Left colon (tissue), 2 donors: ENCODE results near the gene DOK3. TPM values are rescaled to one million over a fixed set of nuclear protein-coding genes. Genes with fewer than 3 reads are reported as not detected.

ENCODE experiments used
- ATAC-seq: fragments of 200-7000 bp; cut with Tn5 transposase; one replicate; pipeline ENCODE4 v1.9.1; 2020; ENCODE audit warnings: mild to moderate bottlenecking, moderate library complexity
- DNase-seq, 2 donors: peaks; one replicate each; pipeline ENCODE4 v3.0.0-alpha.2; 2020
- intact Hi-C, 2 donors: fragments of 100-400 bp; cut with DNase I in 1 of 2; cut with micrococcal nuclease in 1 of 2; formaldehyde crosslinking; loops; one replicate each; pipeline versions ENCODE4 v1.11.2 to v1.14.0; 2022; cut with DNase I, micrococcal nuclease
- long read RNA-seq: library from polyadenylated mRNA; unstranded; transcript quantifications from one replicate; pipeline ENCODE4 v2.0.0, GENCODE V29; 2021
- total RNA-seq, 2 donors: library from RNA; stranded (reverse); fragmentation: NEBNext Ultra II Directional; extraction: Animal tissue kit (Norgen Biotek cat#: 25700); gene quantifications; one replicate each; pipeline ENCODE4 v1.2.1, GENCODE V29; 2021
- donor health status: DM: no; HTN: no; CAD: no.
- donor health status: DM: yes; HTN: yes; CAD: no.

The DOK3 gene, protein sequence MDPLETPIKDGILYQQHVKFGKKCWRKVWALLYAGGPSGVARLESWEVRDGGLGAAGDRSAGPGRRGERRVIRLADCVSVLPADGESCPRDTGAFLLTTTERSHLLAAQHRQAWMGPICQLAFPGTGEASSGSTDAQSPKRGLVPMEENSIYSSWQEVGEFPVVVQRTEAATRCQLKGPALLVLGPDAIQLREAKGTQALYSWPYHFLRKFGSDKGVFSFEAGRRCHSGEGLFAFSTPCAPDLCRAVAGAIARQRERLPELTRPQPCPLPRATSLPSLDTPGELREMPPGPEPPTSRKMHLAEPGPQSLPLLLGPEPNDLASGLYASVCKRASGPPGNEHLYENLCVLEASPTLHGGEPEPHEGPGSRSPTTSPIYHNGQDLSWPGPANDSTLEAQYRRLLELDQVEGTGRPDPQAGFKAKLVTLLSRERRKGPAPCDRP
- 1 to 10 TPM; 4.1 to 8.9 TPM for total RNA-seq
- long read RNA-seq, partial matches to known transcripts: 1 of 2 reads
- long read RNA-seq, other reads (novel, unspliced or antisense): 0 of 2 reads

DNA sequence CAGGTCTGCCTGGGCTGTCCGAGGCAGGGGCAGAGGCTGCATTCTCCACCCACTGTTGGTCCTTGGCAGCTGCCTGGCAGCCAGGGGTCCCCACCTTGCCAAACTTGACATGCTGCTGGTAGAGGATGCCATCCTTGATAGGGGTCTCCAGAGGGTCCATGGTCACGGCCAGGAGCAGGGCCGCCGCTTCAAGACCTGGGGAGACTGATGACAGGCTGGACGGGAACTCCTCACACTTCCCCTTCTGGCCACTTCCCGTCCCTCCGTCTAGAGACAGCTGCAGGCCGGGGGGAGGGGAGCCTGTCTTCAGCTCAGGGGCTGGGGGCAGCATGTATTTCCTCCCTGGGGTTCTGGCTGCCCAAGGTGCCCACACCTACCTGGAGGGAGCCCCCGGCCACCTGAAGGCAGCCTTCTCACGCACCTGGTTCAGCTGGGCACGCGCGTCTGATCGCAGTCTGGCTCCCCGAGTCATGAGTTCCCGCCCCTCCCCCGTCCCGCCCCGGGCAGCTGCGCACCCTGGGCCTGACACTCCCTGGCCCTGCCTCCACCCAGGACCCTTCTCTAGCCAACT, at the start of gene DOK3:
TSS of gene DOK3 (minus strand) at position 446 of the 571 bp plus-strand sequence. CDS start at position 160, 286 bp downstream.
- intact Hi-C loops: no loop called here
- peak in 1 of 2 donors; percentile 75 for DNase-seq
- peak; percentile 62 for ATAC-seq

- DNase-seq (no peak), ATAC-seq (no peak)
- intact Hi-C loops: no loop called here
Measured at GRCh38 chr5:177557796-177558195, 48.2 kb upstream of the DOK3 start.

DNA sequence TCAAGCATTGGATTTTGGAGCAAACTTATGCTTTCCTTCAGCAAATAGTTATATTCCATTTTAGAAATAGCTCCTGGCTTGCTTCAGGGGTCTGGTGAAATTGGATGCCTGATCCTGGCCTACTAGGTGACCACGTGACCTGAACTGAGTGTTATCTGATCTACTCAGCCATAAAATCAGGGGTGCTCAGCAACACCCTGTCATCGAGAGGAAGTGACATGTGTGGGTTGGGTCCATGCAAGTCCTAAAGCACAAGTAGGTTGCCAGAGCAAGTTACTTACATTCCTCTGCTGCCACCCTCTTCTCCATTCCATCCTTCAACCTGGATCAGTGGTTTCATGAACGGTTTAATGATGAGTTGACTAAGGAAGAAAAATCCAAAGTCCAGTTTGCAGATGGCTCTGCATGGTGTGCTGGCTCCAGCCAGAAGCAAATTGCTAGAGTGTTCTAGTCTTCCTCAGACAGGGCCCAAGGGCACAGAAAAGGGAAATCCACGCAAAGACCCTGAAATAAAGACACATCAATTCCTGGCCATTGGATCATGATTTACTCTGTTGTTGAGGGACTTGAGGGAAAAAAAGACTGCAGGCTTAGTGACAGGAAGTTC, 47.5 kb upstream of the DOK3 start:
- peak; percentile 19 to 42 for DNase-seq
- peak; percentile 55 for ATAC-seq

DNA sequence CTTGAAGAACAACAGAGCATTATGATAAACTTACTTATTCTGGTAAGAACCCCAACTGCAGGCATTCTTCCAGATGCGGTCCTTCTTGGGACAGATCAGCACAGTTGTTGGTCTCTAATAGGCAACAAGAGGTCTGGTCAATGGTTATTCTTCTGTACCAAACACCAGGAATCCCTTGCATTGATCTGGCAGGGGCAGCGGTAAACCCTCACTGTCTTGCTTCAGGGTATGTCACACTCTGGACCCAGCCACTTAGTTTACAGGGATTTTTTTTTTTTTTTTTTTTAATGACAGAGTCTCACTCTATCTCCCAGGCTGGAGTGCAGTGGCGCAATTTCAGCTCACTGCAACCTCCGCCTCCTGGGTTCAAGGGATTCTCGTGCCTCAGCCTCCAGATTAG, 46.0 kb upstream of the DOK3 start:
- intact Hi-C loops: no loop called here
- DNase-seq: no peak
- no peak for ATAC-seq

More for the DNA sequence above, 47.5 kb upstream of the DOK3 start:
- intact Hi-C loops: no loop called here

GRCh38 chr5:177555228-177555627, 45.6 kb upstream of the DOK3 start:
- intact Hi-C loops: no loop called here
- ATAC-seq: no peak

DNA sequence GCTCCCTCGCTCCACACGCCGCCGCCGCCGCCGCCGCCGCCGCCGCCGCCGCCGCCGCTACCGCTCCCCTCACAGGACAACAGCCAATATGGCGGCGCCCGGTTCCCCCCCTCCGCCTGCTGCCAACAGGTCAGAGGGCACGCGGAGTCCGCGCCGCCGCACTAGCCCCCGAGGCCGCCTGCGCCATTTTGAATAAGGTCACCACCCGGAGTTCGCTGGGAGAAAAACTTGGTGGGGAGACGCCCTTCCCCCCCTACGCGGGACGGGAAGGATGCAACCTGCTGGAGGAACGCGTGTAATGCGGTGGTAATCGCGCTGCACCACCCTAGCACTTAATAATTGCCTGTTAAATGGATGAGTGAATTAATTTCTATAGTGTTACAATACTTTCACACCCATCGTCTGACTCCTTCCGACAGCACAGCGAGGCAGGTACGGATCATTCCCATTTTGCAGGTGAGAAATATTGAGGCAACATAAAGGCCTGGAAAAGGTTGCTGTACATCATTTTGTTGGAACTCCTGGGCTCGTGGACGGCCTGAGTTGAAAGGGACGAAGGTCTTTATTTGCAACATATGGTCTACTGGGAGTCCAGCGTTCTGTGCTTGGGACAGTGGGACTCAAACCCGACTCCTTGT, 45.0 kb upstream of the DOK3 start, which contains the start of gene FAM193B:
TSS of gene FAM193B (minus strand) at position 90 of the 638 bp plus-strand sequence. CDS start 105 bp downstream, outside the sequence.
- intact Hi-C loops: no loop called here
- ATAC-seq (peak; percentile 94), DNase-seq (peak; percentile 95 to 97)

More at GRCh38 chr5:177555228-177555627, 45.6 kb upstream of the DOK3 start:
- no peak for DNase-seq

- peak; percentile 37 to 70 for DNase-seq
- intact Hi-C loops: no loop called here
Measured at GRCh38 chr5:177553671-177554429, 44.2 kb upstream of the DOK3 start.

DNA sequence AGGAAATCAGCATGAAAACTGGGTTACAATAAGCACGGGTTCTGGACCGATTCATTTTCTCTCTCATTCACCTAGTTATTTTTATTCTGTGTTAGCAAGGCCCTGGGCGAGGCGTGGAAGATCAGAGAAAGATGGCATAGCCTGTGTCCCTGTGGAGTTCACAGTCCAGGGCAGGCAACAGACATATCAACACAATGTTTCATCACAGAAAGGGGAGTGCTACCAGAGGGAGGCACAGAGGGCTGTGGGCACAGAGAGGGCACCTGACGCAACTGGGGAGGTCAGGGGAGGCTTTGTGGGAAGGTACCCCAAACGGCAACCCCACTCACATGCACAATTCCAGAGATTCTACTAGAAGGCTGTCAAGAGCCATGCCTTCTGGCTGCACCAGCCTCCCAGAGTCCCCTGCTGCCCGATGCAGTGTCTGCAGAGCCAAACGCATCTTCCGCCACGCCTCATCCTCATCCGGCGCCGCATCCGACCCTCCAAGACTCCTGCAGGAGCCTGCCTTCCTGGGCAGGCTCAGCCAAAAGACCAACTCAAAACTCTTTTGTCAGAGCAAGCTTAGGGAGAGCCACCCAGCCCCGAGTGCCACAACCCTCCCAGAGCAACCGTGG, 43.3 kb upstream of the DOK3 start:
- DNase-seq (peak in 1 of 2 donors; percentile 18), ATAC-seq (no peak)
- intact Hi-C loops: no loop called here

More at GRCh38 chr5:177553671-177554429, 44.2 kb upstream of the DOK3 start:
- ATAC-seq: peak; percentile 60

- ATAC-seq (no peak), DNase-seq (no peak)
- intact Hi-C loops: no loop called here
Measured at GRCh38 chr5:177550122-177550521, 40.5 kb upstream of the DOK3 start.

- intact Hi-C loops: no loop called here
- no peak for ATAC-seq
- no peak for DNase-seq
Measured at GRCh38 chr5:177548495-177548894, 38.9 kb upstream of the DOK3 start.

GRCh38 chr5:177547736-177548135, 38.1 kb upstream of the DOK3 start:
- DNase-seq (no peak), ATAC-seq (no peak)
- intact Hi-C loops: no loop called here

- DNase-seq (peak in 1 of 2 donors; percentile 43), ATAC-seq (peak; percentile 21)
- intact Hi-C loops: no loop called here
Measured at GRCh38 chr5:177546258-177546741, 36.7 kb upstream of the DOK3 start.

DNA sequence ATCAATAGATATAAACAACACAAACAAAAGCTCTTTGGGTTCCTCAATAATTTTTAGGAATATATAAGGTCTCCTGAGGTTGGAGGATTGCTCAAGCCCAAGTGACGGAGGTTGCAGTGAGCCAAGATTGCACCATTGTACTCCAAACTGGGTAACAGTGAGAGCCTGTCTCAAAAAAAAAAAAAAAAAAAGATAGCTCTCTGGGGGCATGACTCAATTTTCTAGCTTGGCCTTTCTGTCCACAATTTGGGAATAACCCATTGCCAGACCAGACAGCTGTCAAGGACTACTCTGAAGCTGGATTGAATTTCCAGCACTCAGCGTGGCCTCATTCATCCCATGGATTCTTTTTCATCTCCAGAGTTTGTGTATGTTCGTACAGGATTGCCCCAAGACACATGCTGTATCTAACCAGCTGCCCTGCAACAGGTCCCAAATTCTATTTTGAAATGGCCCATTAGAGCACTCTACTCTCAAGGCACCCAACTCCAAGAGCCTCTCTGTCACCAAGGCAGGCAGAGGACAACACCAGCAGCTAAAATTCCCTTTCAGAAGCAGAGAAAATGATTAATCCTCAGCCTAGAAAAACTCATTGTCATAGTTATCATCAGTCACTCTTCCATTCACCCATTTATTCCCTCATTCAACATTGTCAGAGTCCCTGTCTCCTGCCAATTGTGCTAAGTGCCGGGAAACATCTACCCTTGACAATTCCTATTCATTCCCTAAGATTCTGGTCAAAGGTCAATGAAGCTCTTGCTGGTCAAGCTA, 36.0 kb upstream of the DOK3 start:
- intact Hi-C loops: no loop called here
- ATAC-seq (no peak), DNase-seq (peak in 1 of 2 donors; percentile 46)

GRCh38 chr5:177542816-177543465, 33.3 kb upstream of the DOK3 start:
- intact Hi-C loops: no loop called here
- ATAC-seq (no peak), DNase-seq (no peak)

GRCh38 chr5:177540438-177540837, 30.8 kb upstream of the DOK3 start:
- DNase-seq (no peak), ATAC-seq (peak; percentile 71)
- intact Hi-C loops: no loop called here

DNA sequence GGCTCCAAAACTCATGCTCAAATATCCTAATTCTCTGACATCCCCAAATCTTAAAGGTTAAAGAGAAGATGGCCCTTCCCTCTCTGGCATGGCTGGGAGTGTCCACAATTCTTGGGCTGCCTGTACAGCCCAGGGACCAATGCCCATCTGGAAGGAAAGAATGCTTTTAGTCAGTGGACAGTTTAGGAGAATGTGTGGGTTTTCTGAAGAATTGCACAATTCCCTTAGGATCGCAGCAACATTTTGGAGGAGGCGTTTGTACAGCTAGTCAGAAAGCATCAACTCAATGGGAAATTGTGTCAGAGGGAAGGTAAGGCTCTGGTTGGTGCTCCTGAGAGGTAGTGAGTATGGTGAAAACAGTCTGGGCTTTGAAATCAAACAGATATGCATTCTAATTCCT, 29.8 kb upstream of the DOK3 start:
- intact Hi-C loops: no loop called here
- no peak for ATAC-seq
- no peak for DNase-seq

GRCh38 chr5:177538876-177539275, 29.2 kb upstream of the DOK3 start:
- ATAC-seq (no peak), DNase-seq (no peak)
- intact Hi-C loops: no loop called here
